ENCODE data around the gene ATXN10.
"Not testable (repeated sequence)": the region's sequence is repeated elsewhere in the genome, so short reads cannot be mapped to it uniquely, and the experiment has no call there.

ATXN10 gene

GRCh38 chr22:45673482-45674175, 2.0 kb downstream of the ATXN10 start:
- H3K27ac ChIP-seq: no peak overlapping the region
- DNase-seq (ENCODE audit: low read depth, low spot score): no peak

- no peak for DNase-seq (ENCODE audit: low read depth, low spot score)
These were observed 4.4 kb downstream of the ATXN10 start for GRCh38 chr22:45676024-45676423.

GRCh38 chr22:45677063-45677462, 5.4 kb downstream of the ATXN10 start:
- no peak for DNase-seq (ENCODE audit: low read depth, low spot score)
- no peak overlapping the region for H3K27ac ChIP-seq

More at GRCh38 chr22:45676024-45676423, 4.4 kb downstream of the ATXN10 start:
- no peak overlapping the region for H3K27ac ChIP-seq

GRCh38 chr22:45678961-45679912, 7.6 kb downstream of the ATXN10 start:
- DNase-seq (ENCODE audit: low read depth, low spot score): no peak
- peak overlapping the region; percentile 71 for H3K27ac ChIP-seq

- no peak for DNase-seq (ENCODE audit: low read depth, low spot score)
- H3K27ac ChIP-seq: no peak overlapping the region
These were observed 9.5 kb downstream of the ATXN10 start for GRCh38 chr22:45680932-45681700.

- DNase-seq (ENCODE audit: low read depth, low spot score): no peak
- H3K27ac ChIP-seq: no peak overlapping the region
These were observed 10.4 kb downstream of the ATXN10 start for GRCh38 chr22:45682064-45682463.

GRCh38 chr22:45682773-45683172, 11.1 kb downstream of the ATXN10 start:
- H3K27ac ChIP-seq; DNase-seq (ENCODE audit: low read depth, low spot score): not testable (repeated sequence)

- H3K27ac ChIP-seq: no peak overlapping the region
- DNase-seq (ENCODE audit: low read depth, low spot score): no peak
These were observed 11.6 kb downstream of the ATXN10 start for GRCh38 chr22:45683248-45683647.

GRCh38 chr22:45683680-45684079, 12.0 kb downstream of the ATXN10 start:
- H3K27ac ChIP-seq: no peak overlapping the region
- no peak for DNase-seq (ENCODE audit: low read depth, low spot score)

- DNase-seq (ENCODE audit: low read depth, low spot score): no peak
- H3K27ac ChIP-seq: no peak overlapping the region
These were observed 12.5 kb downstream of the ATXN10 start for GRCh38 chr22:45684169-45684568.

GRCh38 chr22:45684752-45685574, 13.3 kb downstream of the ATXN10 start:
- no peak overlapping the region for H3K27ac ChIP-seq
- no peak for DNase-seq (ENCODE audit: low read depth, low spot score)

- no peak for DNase-seq (ENCODE audit: low read depth, low spot score)
These were observed 14.4 kb downstream of the ATXN10 start for GRCh38 chr22:45686004-45686403.

GRCh38 chr22:45686836-45687235, 15.2 kb downstream of the ATXN10 start:
- H3K27ac ChIP-seq: no peak overlapping the region
- no peak for DNase-seq (ENCODE audit: low read depth, low spot score)

More at GRCh38 chr22:45686004-45686403, 14.4 kb downstream of the ATXN10 start:
- no peak overlapping the region for H3K27ac ChIP-seq

- no peak for DNase-seq (ENCODE audit: low read depth, low spot score)
- H3K27ac ChIP-seq: peak overlapping the region; percentile 62
These were observed 17.0 kb downstream of the ATXN10 start for GRCh38 chr22:45688600-45689080.

GRCh38 chr22:45689211-45689610, 17.6 kb downstream of the ATXN10 start:
- DNase-seq (ENCODE audit: low read depth, low spot score): no peak
- H3K27ac ChIP-seq: peak overlapping the region; percentile 62

- no peak for DNase-seq (ENCODE audit: low read depth, low spot score)
- no peak overlapping the region for H3K27ac ChIP-seq
These were observed 18.4 kb downstream of the ATXN10 start for GRCh38 chr22:45690008-45690407.

- DNase-seq (ENCODE audit: low read depth, low spot score): no peak
- H3K27ac ChIP-seq: no peak overlapping the region
These were observed 20.9 kb downstream of the ATXN10 start for GRCh38 chr22:45692549-45692948.

GRCh38 chr22:45693835-45694234, 22.2 kb downstream of the ATXN10 start:
- no peak overlapping the region for H3K27ac ChIP-seq
- no peak for DNase-seq (ENCODE audit: low read depth, low spot score)

- DNase-seq (ENCODE audit: low read depth, low spot score): no peak
- H3K27ac ChIP-seq: no peak overlapping the region
These were observed 24.6 kb downstream of the ATXN10 start for GRCh38 chr22:45696227-45696626.

All from epithelial cell of prostate (primary cell).